Stimulated activated CD8-positive, alpha-beta memory T cell treated with anti-CD3 and anti-CD28 coated beads, Interleukin-15, amount 100 ng/mL, for 24 hours (primary cell): ENCODE data around the gene MAK.
"Not testable (repeated sequence)": the region's sequence is repeated elsewhere in the genome, so short reads cannot be mapped to it uniquely, and the experiment has no call there.

Experiments
- DNase-seq: peaks from one replicate; pipeline ENCODE4 v3.0.0-alpha.2; 2020; ENCODE audit warnings: low read depth

MAK gene

GRCh38 chr6:10791673-10792072 is 46.7 kb downstream of the MAK start:
- DNase-seq: no peak

GRCh38 chr6:10779076-10779475 is 59.3 kb downstream of the MAK start:
- DNase-seq: no peak

DNA sequence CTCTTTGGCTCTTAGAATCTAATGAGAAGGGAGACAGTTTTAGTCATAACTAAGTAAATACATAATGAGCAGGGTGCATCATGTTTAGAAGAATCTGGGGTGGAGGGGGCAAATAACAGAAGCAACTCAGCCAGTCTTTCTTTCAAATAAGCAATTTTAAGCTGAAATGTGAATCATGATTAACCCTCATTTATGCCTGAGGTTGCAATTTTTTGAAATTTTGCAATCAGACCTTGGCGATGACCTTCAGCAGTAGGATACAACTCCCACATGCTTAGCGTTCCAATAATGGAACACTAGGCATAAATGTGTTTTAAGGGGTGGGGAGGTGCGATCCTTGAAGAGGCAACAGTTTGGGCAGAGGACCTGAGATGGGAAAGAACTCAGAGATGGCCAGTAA is 60.1 kb downstream of the MAK start:
- DNase-seq: no peak

DNA sequence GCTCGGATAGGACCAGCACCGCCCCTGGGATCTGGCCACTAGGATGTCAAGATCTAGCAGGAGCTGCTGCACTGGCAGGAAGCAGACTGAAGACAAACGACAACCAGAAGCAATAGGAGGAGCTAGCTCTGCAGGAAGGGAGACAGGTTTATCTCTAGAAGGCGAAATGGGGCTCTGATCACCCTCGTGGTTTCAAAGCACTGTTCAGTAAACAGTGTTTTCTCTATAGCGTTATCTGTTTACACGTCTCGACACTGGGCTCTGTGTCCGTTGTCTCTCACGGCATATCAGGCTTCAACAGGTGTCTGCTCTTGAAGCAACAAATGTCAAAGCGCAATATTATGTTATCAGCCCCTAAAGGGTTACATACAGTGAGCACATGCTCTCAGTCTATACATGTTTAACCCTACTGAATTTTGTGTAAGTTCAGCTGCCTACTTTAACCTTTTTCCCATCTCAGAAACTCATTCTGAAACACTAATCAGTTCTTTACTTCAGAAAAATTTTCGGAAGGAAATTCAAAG is 66.9 kb downstream of the MAK start:
- no peak for DNase-seq

DNA sequence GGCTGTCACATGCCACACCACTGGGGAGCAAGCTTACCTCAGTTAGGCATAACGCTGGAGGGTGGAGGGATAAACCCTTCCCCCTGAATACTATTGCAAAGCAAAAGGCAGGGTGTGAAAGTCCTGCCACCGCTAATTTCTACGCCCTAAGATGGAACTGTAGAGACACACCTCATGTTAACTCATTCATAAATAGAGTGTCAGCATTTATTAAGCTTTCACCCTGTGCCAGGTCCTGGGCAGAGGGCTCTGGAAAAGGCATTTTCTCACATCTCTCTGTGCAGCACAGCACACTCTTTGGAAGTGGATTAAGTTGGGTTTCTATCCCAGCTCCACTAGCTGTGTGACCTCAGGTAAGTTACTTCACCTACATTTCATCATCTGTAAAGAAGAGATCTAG is 68.9 kb downstream of the MAK start:
- DNase-seq: no peak

- no peak for DNase-seq
Measured at GRCh38 chr6:10763006-10763405, 75.3 kb downstream of the MAK start.

DNA sequence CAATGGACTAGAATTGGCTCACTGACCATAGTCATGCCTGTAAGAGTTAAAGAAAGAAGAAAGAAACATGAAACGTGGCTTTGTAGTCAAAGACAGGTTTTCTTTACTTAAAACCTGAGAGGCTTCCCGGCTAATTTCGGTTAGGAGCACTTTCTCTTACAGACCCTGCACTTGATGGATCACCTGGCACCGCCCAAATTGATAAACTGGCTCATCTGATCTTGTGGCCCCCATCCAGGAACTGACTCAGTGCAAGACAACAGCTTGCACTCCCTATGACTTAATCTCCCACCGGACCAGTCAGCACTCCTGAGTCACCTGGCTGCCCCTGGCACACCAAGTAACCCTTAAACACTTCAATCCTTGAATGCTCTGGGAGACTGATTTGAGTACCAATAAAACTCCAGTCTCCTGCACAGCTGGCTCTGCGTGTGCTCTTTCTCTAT is 78.4 kb downstream of the MAK start:
- DNase-seq: no peak

- no peak for DNase-seq
Measured at GRCh38 chr6:10759312-10759839, 79.0 kb downstream of the MAK start.

GRCh38 chr6:10756085-10756484 is 82.3 kb downstream of the MAK start:
- DNase-seq: no peak

DNA sequence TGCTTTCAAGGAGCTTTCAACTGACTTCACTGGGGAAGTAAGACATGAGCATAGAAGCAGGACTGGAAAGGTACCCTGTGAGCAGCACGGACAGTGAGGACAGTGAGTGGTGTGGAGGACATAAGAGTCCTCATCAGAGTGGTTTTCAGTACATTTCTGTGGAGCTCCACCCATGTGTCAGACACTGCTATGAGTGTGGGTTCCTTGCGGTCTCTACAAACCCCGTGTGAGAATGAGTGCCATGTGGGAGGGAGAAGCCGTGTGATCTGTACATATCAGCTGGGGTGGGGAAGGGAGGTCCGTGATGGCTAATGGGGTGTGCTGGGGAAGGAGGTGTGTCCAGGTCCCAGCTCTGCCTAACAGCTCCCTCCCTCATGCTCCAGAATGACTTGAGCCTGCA is 86.6 kb downstream of the MAK start:
- DNase-seq: not testable (repeated sequence)

- not testable (repeated sequence) for DNase-seq
Measured at GRCh38 chr6:10750568-10750967, 87.8 kb downstream of the MAK start.

GRCh38 chr6:10749734-10750133 is 88.6 kb downstream of the MAK start:
- DNase-seq: no peak

GRCh38 chr6:10747251-10747972 is 90.9 kb downstream of the MAK start, which contains the start of gene TMEM14B:
TMEM14B (plus strand) TSS chr6:10747805; CDS start chr6:10749246, 1,441 bp downstream.
- DNase-seq: peak; percentile 99

DNA sequence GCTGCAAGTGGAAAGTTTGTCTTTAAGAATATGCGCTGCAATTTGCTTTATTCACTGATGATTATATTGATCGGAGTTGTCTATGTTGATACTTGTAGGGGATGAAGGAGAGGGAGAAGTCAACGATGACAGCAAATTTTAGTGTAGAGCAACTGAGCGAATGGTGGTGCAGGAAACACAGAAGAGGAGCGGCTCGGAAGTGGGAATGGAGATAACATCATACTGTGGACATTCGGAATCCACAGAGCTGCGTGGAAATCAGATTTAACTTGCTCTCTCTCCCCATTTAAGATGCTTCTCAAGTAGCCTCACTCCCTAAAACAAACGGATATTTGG is 91.5 kb downstream of the MAK start:
- DNase-seq: no peak

DNA sequence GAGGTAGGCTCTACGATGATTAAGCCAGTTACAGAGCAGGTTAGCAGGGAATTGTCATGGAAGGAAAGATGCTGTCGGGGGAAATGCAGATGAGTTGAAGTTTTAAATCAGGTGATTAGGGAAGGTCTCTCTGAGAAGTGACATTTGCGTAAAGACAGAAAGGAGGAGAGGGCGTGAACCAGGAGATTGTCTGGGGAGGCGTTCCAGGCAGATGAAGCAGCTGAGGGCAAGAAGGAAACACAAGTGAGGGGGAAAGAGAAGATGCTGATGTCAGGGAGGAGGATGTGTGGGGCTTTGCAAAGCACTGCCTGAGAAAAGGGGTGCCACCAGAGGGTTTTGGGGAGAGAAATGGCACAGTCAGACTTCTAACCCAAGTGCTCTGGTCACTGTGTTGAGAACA is 93.2 kb downstream of the MAK start:
- DNase-seq: no peak

GRCh38 chr6:10743515-10743914 is 94.8 kb downstream of the MAK start:
- no peak for DNase-seq

DNA sequence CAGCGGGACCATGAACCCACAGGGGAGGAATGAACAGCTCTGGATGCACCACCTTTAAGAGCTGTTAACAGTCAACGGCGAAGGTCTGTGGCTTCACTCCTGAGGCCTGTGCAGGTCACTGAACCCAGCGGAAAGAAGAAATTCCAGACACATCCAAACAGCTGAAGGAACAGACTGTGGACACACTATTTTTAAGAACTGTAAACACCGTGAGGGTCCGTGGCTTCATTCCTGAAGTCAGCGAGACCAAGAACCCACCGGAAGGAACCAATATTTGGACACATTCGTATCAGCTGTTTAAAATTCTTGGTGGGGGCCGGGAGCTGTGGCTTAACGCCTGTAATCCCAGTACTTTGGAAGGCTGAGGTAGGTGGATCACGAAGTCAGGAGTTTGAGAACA is 96.1 kb downstream of the MAK start:
- DNase-seq: no peak

- DNase-seq: not testable (repeated sequence)
Measured at GRCh38 chr6:10741643-10742042, 96.7 kb downstream of the MAK start.

DNA sequence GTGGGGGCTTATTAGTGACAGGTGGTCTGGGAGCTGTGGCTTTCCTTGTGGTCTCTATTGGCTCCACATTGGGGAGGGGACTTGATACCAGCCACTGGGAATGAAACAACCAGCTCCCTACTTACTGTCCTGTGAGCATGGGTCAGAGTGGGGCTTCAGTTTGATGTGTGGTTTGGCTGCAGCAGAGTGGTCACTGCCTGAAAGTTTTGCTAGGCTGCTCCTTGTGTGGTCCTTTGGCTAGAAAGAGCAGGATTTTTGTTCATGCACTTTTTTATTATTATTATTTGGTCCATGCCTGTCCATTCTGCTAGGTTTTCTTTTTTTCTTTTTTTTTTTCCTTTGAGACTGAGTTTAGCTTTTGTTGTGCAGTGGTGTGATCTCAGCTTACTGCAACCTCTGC is 98.3 kb downstream of the MAK start:
- no peak for DNase-seq

- DNase-seq: no peak
Measured at GRCh38 chr6:10736731-10737130, 101.6 kb downstream of the MAK start.

DNA sequence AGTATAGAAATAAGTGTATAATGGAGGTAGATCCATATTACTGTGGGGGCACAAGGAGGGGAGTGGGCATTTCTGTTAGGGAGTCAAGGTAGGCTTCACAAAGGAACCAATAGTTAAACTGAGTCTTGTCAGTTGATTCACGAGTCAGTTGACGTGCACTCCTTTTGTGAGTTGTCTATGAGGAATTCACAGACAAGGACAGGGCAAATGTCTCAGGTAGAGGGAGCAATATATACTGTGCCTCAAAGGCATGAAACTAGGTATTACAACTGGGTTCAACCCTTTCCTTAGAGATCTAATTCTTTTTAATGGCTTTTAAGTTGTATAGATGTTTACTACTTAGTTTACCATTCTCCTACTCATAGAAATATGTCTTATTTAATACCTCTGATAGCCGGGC is 104.5 kb downstream of the MAK start:
- DNase-seq: no peak

GRCh38 chr6:10733151-10733715 is 105.1 kb downstream of the MAK start:
- DNase-seq: no peak

GRCh38 chr6:10730254-10730653 is 108.1 kb downstream of the MAK start:
- no peak for DNase-seq

GRCh38 chr6:10725716-10726115 is 112.6 kb downstream of the MAK start:
- no peak for DNase-seq
